AG09309 (cell line): ENCODE measurements around the gene GPR153.

Source experiments
- DNase-seq: peaks from one replicate; pipeline ENCODE4 v3.0.0-alpha.2; 2010; ENCODE audit warnings: low read depth
- H3K4me3 ChIP-seq: 2 replicates; pipeline ENCODE4 v1.5.1; 2011; ENCODE audit warnings: mild to moderate bottlenecking, low read depth, low read length, moderate library complexity; ENCODE audit not compliant: control insufficient read depth
- TF ChIP-seq, protein P1 (sequence below): IDR thresholded peaks from 2 replicates; pipeline ENCODE4 v1.5.1; 2011; ENCODE audit warnings: mild to moderate bottlenecking, low read depth, low read length, inconsistent platforms; ENCODE audit not compliant: insufficient read depth, control insufficient read depth; ENCODE audit errors: missing control alignments

GPR153 gene

DNA sequence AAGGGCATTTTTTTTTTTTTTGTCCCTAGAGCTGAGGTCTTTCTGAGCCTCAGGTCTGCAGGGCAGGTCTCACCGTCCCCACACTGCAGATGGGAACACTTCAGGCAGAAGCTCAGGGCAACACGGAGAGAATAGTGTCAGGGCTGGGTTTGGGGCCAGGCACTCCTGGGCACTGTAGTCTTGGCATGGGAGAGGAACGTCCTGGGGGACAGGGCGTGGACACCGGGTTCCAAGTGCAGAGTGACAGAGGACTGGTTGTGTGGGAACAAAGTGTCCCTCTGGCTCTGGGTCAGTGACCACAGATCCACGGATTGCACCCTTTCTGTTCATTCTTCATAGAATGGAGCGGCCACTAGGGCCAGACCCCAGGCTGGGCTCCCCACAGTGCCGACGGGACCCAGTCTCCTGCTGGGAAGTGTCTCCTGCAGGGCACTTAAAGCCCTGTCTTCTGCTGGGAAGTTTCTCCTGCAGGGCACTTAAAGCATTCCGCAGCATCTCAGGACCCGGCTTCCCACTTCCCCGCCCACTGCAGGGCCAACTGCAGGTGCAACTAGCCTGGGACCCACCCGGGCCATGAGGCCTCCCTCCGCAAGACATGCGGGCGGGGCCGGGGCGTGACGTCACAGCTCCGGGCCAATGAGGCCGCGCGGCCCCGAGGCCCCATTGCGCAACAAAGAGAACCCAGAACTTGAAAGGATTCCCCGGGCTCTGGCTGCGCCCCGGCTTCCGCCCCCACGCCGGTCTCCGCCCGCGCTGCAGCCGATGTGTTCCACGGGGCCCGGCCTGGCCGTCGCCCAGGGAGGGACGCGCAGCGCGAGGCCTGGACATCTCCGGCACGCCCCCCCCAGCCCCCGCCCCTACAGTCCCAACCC is 1.2 kb downstream of the GPR153 start:
- H3K4me3 ChIP-seq, result peak overlapping the region; percentile 57
- DNase-seq, result no peak

DNA sequence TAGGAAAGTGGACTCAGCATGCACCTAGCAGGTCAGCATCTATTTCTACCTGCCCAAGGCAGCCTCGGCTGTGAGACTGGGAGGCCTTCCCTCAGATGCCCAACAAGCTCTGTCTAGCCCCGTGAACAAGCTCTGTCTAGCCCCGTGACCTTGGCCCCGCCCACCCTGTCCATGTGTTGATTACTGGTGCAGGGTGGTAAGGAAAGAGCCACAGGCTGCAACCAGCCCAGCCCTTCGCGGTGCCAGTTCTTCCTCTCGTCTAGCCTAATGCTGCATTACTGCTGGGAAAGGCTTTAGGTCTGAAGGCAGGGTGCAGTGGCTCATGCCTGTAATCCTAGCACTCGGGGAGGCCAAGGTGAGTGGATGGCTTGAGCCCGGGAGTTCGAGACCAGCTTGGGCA is 2.2 kb downstream of the GPR153 start:
- DNase-seq, result no peak
- H3K4me3 ChIP-seq, result no peak overlapping the region
- TF ChIP-seq, protein P1, sequence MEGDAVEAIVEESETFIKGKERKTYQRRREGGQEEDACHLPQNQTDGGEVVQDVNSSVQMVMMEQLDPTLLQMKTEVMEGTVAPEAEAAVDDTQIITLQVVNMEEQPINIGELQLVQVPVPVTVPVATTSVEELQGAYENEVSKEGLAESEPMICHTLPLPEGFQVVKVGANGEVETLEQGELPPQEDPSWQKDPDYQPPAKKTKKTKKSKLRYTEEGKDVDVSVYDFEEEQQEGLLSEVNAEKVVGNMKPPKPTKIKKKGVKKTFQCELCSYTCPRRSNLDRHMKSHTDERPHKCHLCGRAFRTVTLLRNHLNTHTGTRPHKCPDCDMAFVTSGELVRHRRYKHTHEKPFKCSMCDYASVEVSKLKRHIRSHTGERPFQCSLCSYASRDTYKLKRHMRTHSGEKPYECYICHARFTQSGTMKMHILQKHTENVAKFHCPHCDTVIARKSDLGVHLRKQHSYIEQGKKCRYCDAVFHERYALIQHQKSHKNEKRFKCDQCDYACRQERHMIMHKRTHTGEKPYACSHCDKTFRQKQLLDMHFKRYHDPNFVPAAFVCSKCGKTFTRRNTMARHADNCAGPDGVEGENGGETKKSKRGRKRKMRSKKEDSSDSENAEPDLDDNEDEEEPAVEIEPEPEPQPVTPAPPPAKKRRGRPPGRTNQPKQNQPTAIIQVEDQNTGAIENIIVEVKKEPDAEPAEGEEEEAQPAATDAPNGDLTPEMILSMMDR, result no peak

More for the DNA sequence above, 1.2 kb downstream of the GPR153 start:
- TF ChIP-seq, protein P1, result no peak

DNA sequence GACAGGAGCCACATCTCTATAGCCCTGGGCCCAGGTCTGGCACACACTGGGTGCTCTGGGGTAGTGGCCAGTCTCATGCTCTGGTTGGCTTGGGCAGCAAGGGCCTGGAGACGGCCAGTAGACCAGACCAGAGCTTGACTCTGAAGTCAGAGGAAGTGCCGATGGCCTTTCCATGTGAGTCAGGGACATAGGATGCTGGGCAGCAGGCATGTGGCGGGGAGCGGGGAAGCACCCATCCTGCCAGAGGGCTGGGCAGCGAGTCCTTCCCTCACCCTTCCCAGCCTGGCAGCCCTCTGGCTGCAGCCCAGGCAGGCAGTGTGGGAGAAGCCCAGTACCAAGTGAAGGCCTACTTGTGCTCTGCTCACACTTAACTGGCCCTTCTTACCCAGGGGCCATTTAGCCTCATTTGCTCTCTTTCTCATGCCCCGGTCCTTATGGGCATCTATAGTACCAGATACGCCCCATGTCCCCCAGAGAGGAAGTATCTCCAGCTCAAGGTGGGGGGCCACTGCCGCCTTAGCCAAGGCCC is 3.3 kb downstream of the GPR153 start:
- TF ChIP-seq, protein P1, result no peak
- no peak overlapping the region for H3K4me3 ChIP-seq
- DNase-seq, result no peak

DNA sequence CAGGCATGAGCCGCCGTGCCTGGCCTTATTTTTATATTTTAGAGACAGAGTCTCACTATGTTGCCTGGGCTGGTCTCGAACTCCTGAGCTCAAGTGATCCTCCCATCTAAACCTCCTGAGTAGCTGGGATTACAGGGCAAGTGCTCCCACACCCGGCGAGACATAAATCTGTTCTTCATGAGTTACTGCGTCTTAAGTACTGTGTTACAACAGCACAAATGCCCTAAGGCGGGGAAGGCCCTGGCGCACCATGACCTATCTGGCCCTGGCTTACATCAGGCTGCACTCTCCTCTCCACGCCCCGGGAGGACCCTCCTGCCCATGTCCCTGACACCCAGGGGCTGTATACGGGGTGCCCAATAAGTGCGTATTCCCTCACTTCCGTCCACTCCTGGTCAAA is 4.3 kb downstream of the GPR153 start:
- no peak for DNase-seq

DNA sequence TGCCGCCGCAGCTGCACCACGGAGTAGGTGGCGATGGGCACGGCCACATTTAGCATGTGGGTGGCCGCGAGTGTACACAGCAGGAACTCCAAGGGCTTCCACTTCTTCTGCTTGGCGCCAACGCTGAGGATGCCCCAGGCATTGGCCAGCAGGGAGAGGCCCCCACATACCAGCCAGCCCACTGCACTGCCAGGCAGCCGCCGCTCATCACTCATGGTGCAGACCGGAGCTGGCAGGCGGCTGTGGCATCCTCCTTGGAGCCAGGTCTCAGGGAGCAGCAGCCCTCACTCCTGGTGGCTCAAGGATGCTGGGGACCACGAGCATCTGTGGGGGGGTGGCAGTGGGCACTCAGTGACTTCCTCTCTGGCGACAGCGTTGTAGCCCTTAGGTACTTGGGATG is 6.2 kb downstream of the GPR153 start:
- no peak for DNase-seq
- TF ChIP-seq, protein P1, result no peak
- no peak overlapping the region for H3K4me3 ChIP-seq

More for the DNA sequence above, 4.3 kb downstream of the GPR153 start:
- no peak overlapping the region for H3K4me3 ChIP-seq
- TF ChIP-seq, protein P1, result no peak

DNA sequence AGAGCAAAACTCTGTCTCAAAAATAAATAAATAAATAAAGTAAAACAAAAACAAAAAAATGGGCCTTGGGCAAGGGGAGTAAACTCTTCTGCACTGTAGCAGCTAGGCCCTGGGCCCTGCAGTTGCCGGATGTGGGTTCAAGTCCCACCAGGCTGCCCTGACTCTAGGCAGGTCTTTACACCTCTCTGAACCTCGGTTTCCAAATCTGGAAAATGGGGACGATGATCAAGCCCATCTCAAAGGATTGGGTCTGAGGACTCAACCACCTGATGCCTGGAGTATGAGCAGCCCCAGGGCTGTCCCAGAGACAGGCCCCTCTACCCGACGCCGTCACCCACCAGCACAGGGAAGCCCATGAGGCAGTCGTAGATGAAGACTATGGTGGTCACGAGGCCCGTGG is 7.5 kb downstream of the GPR153 start:
- no peak for DNase-seq
- TF ChIP-seq, protein P1, result no peak
- no peak overlapping the region for H3K4me3 ChIP-seq
